ENCODE results near the gene TNFAIP8L2. TPM values are rescaled to one million over a fixed set of nuclear protein-coding genes. Genes with fewer than 3 reads are reported as not detected.

The TNFAIP8L2 gene
- total RNA-seq, 4 donors from 2014 or later, result 2.3 to 5.7 TPM; not detected in 2

- 83 to 88% methylated on average over 2 to 4 of the region's 7 CpGs for WGBS, 2 donors
- no peak for TF ChIP-seq POLR2A (IDR thresholded peaks at IDR 0.05)
- TF ChIP-seq, protein P1, sequence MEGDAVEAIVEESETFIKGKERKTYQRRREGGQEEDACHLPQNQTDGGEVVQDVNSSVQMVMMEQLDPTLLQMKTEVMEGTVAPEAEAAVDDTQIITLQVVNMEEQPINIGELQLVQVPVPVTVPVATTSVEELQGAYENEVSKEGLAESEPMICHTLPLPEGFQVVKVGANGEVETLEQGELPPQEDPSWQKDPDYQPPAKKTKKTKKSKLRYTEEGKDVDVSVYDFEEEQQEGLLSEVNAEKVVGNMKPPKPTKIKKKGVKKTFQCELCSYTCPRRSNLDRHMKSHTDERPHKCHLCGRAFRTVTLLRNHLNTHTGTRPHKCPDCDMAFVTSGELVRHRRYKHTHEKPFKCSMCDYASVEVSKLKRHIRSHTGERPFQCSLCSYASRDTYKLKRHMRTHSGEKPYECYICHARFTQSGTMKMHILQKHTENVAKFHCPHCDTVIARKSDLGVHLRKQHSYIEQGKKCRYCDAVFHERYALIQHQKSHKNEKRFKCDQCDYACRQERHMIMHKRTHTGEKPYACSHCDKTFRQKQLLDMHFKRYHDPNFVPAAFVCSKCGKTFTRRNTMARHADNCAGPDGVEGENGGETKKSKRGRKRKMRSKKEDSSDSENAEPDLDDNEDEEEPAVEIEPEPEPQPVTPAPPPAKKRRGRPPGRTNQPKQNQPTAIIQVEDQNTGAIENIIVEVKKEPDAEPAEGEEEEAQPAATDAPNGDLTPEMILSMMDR (IDR thresholded peaks at IDR 0.05), result no peak
These were observed 18.7 kb upstream of the TNFAIP8L2 start for GRCh38 chr1:151137789-151138188.

GRCh38 chr1:151142411-151143056 is 13.9 kb upstream of the TNFAIP8L2 start:
- intact Hi-C loops (cut with DNase I), result no loop called here
- no peak for DNase-seq
- H3K4me1 ChIP-seq, result peaks cover 16 to 47% (median 21%) of the 10 kb centered on the region in 3 donors
- TF ChIP-seq POLR2A (IDR thresholded peaks at IDR 0.05), result no peak
- TF ChIP-seq, protein P1 (IDR thresholded peaks at IDR 0.05), result no peak
- no peaks in the 10 kb centered on the region for H3K9me3 ChIP-seq
- peaks cover 0 to 7% (median 0%) of the 10 kb centered on the region in 4 donors for H3K27me3 ChIP-seq
- H3K36me3 ChIP-seq, result peaks cover 0 to 8% (median 0%) of the 10 kb centered on the region in 3 donors
- 50 to 71% methylated on average over 2 to 4 of the region's 5 CpGs for WGBS, 2 donors
- H3K27ac ChIP-seq, result no peak overlapping the region
- no peak overlapping the region for H3K4me3 ChIP-seq

More at GRCh38 chr1:151137789-151138188, 18.7 kb upstream of the TNFAIP8L2 start:
- Histone ChIP-seq H3K36me3 (peaks cover 0 to 25% (median 0%) of the 10 kb centered on the region in 3 donors), H3K9me3 (no peaks in the 10 kb centered on the region), H3K27ac (no peak overlapping the region), H3K27me3 (no peaks in the 10 kb centered on the region), H3K4me3 (no peak overlapping the region), H3K4me1 (peaks cover 0 to 4% (median 0%) of the 10 kb centered on the region in 3 donors)
- DNase-seq, result no peak
- intact Hi-C loops (cut with DNase I), result loop anchor here (10.0 kb wide), 1 partner anchor 113 kb away; no protein-coding TSS in a partner anchor

- DNase-seq, result no peak
- Histone ChIP-seq H3K36me3 (peaks cover 0 to 5% (median 0%) of the 10 kb centered on the region in 3 donors), H3K27ac (no peak overlapping the region), H3K4me3 (no peak overlapping the region), H3K4me1 (peaks cover 16 to 48% (median 21%) of the 10 kb centered on the region in 3 donors), H3K9me3 (no peaks in the 10 kb centered on the region), H3K27me3 (peaks cover 0 to 7% (median 0%) of the 10 kb centered on the region in 4 donors)
- TF ChIP-seq, protein P1 (IDR thresholded peaks at IDR 0.05), result no peak
- no peak for TF ChIP-seq POLR2A (IDR thresholded peaks at IDR 0.05)
- intact Hi-C loops (cut with DNase I), result no loop called here
- 49 to 77% methylated on average over 4 to 5 of the region's 7 CpGs for WGBS, 2 donors
These were observed 13.4 kb upstream of the TNFAIP8L2 start for GRCh38 chr1:151143057-151143435.

GRCh38 chr1:151143986-151144385 is 12.5 kb upstream of the TNFAIP8L2 start:
- peaks cover 16 to 48% (median 21%) of the 10 kb centered on the region in 3 donors for H3K4me1 ChIP-seq
- 46 to 58% methylated on average over 4 of the region's 5 CpGs for WGBS, 2 donors
- H3K27ac ChIP-seq, result peak overlapping the region in 2 of 4 donors; percentile 8 to 87
- intact Hi-C loops (cut with DNase I), result no loop called here
- no peaks in the 10 kb centered on the region for H3K36me3 ChIP-seq
- no peaks in the 10 kb centered on the region for H3K9me3 ChIP-seq
- DNase-seq, result no peak
- no peak overlapping the region for H3K4me3 ChIP-seq
- no peak for TF ChIP-seq POLR2A (IDR thresholded peaks at IDR 0.05)
- TF ChIP-seq, protein P1 (IDR thresholded peaks at IDR 0.05), result no peak
- H3K27me3 ChIP-seq, result peaks cover 0 to 7% (median 0%) of the 10 kb centered on the region in 4 donors
